Brain microvascular endothelial cell (primary cell): ENCODE results near the gene THBS2.
A peak's percentile ranks its signal among the peaks of the same experiment; 100 is the strongest.
"Not testable (repeated sequence)": the region's sequence is repeated elsewhere in the genome, so short reads cannot be mapped to it uniquely, and the experiment has no call there.

Source experiments
- DNase-seq: peaks from one replicate; pipeline ENCODE4 v3.0.0-alpha.2; 2020
- H3K27ac ChIP-seq: fragments of 250-450 bp; sonication (Bioruptor Pico); 2 replicates; pipeline ENCODE4 v1.5.1; 2020; ENCODE audit warnings: mild to moderate bottlenecking, moderate library complexity
- H3K27me3 ChIP-seq: fragments of 250-450 bp; sonication (Bioruptor Pico); replicated peaks from 2 replicates; pipeline ENCODE4 v1.5.1; 2020; ENCODE audit warnings: mild to moderate bottlenecking
- H3K36me3 ChIP-seq: fragments of 250-450 bp; sonication (Bioruptor Pico); replicated peaks from 2 replicates; pipeline ENCODE4 v1.5.1; 2020; ENCODE audit warnings: mild to moderate bottlenecking
- H3K4me3 ChIP-seq: 2 replicates; pipeline ENCODE4 v1.5.1; 2011; ENCODE audit warnings: low read depth, mild to moderate bottlenecking, control low read depth, low read length, moderate library complexity
- in situ Hi-C: cut with HindIII; loops from 2 replicates; pipeline ENCODE4 v1.10.0; 2017; ENCODE audit warnings: low sequenced_read_pairs, low pct_ligation_motif_present
- TF ChIP-seq, protein P1 (sequence below): IDR thresholded peaks from 2 replicates; pipeline ENCODE4 v1.5.1; 2011; ENCODE audit warnings: low read depth, mild to moderate bottlenecking, moderate library complexity, low read length, control low read depth, inconsistent platforms; ENCODE audit errors: missing control alignments

The THBS2 gene

DNA sequence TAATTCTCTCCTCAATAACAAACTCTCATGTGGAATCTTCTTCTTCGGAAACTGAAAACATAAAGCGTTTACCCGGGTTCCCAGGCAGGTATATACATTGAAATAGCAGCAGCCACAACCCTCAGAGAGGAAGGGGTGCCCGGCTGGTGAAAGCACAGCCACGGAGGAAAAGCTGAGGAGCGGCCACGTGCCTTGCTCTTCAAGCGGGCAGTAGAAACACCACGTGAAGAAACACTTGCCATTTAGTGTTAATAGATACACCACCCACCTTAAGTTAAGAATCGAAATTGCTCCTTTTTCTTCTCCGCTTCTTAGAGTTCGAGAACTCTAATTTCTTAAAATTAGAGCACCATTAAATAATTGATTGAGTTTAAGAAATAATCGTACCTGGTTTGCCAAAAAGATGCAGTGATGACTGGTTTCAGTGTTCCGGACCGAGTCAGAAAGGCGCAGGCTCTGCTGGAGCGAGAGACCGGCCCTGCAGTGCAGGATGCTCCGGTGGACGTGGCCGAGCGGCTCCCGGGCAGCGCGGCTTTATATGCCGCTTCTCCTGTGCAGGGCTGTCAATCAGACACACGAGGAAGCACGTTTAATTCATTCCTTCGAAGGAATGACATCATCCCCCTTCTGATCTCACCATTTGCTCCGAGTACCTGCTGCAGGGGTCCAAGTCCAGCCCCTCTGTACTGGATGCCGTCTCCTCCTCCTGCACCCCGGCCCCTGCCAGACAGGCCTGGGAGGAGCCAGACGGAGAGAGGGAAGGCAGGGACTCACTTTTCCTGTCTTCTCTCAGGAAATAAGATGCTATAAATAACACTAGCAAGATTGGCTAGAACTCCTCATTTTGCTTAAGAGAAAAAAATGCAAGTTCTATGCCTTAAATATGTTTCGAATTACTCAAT is at the start of gene THBS2:
THBS2 (minus strand) TSS at position 510 of the 902 bp plus-strand sequence. CDS start 3,062 bp downstream, outside the sequence.
- TF ChIP-seq, protein P1, sequence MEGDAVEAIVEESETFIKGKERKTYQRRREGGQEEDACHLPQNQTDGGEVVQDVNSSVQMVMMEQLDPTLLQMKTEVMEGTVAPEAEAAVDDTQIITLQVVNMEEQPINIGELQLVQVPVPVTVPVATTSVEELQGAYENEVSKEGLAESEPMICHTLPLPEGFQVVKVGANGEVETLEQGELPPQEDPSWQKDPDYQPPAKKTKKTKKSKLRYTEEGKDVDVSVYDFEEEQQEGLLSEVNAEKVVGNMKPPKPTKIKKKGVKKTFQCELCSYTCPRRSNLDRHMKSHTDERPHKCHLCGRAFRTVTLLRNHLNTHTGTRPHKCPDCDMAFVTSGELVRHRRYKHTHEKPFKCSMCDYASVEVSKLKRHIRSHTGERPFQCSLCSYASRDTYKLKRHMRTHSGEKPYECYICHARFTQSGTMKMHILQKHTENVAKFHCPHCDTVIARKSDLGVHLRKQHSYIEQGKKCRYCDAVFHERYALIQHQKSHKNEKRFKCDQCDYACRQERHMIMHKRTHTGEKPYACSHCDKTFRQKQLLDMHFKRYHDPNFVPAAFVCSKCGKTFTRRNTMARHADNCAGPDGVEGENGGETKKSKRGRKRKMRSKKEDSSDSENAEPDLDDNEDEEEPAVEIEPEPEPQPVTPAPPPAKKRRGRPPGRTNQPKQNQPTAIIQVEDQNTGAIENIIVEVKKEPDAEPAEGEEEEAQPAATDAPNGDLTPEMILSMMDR: no peak
- peak; percentile 90 for DNase-seq
- H3K27ac ChIP-seq: peak within 1 kb of the TSS; percentile 53
- no peaks in the 10 kb centered on the region for H3K27me3 ChIP-seq
- peak within 1 kb of the TSS; percentile 87 for H3K4me3 ChIP-seq
- in situ Hi-C loops: no loop called here
- peaks cover 21% of the 10 kb centered on the region for H3K36me3 ChIP-seq

DNA sequence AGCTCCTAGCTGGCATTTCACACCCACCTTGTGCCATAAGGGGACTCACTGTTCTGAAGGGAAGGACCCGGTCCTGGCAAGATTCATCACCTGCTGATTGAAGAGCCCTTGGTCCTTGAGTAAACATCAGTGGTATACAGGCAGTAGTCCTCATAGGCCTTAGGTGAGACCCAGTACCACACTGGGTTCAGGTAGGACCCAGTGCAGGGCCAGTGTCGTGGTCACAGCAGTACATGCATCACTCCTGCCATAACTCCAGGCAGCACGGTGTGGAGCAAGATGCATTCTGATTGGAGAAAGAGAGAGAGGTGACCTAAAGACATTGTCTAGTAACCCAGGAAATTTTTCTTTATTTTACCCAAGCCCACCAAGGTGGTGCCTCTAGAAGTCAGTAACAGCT is 49.1 kb upstream of the THBS2 start:
- in situ Hi-C loops: no loop called here
- no peak for DNase-seq
- no peak overlapping the region for H3K27ac ChIP-seq
- TF ChIP-seq, protein P1: no peak
- no peak overlapping the region for H3K4me3 ChIP-seq
- no peaks in the 10 kb centered on the region for H3K27me3 ChIP-seq
- no peaks in the 10 kb centered on the region for H3K36me3 ChIP-seq

DNA sequence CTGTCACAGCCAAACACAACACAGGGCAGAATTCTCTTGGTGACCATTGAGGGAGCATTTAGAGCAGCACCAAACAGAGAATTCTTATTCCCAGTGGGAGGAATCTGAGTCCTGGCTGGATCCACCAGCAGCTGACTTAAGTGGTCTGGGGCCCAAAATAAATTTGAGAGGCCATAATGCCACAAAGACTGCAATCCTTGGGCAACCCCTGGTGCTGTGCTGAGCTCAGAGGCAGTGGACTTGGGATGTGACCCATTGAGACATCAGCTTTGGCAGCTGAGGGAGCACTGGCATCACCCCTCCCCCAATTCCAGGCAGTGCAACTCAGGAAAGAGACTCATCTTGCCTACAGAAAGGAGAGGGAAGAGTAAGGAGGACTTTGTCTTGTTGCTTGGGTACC is 48.6 kb upstream of the THBS2 start:
- in situ Hi-C loops: no loop called here
- H3K4me3 ChIP-seq: no peak overlapping the region
- no peaks in the 10 kb centered on the region for H3K36me3 ChIP-seq
- no peaks in the 10 kb centered on the region for H3K27me3 ChIP-seq
- DNase-seq: no peak
- H3K27ac ChIP-seq: no peak overlapping the region
- TF ChIP-seq, protein P1: no peak

DNA sequence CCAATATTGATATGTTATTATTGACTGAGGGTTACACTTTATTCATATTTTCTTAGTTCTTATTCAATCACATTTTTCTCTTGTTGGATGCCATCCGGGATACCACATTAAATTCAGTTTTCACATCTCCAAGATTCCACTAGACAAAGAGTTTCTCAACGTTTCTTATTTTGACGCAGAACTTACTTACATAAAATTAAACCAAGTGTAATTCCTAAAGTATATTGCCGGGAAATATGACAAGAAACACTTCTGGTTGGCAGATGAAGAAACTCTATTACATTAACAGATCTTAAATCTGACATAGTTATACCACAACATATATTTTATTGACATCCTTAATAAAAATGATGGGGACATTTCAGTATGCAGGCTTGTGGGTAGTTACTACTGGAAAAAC is 47.3 kb upstream of the THBS2 start:
- no peak for DNase-seq
- TF ChIP-seq, protein P1: no peak
- no peaks in the 10 kb centered on the region for H3K36me3 ChIP-seq
- no peaks in the 10 kb centered on the region for H3K27me3 ChIP-seq
- no peak overlapping the region for H3K4me3 ChIP-seq
- no peak overlapping the region for H3K27ac ChIP-seq
- in situ Hi-C loops: no loop called here

DNA sequence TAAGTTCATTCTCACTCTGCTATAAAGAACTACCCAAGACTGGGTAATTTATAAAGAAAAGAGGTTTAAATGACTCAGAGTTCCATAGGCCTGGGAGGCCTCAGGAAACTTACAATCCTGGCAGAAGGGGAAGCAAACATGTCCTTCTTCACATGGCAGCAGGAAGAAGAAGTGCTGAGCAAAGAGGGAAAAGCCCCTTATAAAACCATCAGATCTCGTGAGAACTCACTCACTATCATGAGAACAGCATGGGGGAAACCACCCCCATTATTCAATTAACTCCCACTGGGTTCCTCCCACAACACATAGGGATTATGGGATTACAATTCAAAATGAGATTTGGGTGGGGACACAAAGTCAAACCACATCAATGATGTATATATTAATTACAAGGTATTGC is 45.0 kb upstream of the THBS2 start:
- in situ Hi-C loops, DNase-seq, H3K4me3 ChIP-seq, H3K36me3 ChIP-seq, H3K27ac ChIP-seq, H3K27me3 ChIP-seq: not testable (repeated sequence)

DNA sequence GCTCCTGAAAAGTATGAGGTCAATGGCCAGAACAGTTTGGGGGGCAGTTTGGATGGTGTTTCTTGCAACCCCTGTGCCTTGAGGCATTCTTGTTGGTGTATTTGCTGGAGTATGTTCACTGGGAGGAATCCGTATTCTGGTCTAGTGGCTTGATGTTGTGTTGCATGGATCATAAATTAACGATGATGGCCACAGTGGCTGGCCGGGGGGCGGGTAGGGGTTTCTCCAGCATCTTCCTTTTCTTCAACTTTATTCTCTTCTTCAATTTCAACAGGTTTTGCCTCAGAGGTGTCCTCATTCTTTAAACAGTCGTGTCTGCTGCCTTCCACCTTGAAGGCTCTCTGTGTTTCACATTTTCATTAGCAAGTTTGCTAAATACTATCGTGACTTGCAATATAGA is 43.0 kb upstream of the THBS2 start:
- H3K27me3 ChIP-seq: no peaks in the 10 kb centered on the region
- TF ChIP-seq, protein P1: no peak
- H3K4me3 ChIP-seq: no peak overlapping the region
- no peaks in the 10 kb centered on the region for H3K36me3 ChIP-seq
- H3K27ac ChIP-seq: no peak overlapping the region
- in situ Hi-C loops: no loop called here
- no peak for DNase-seq
